ENCODE measurements around the gene MTLN. TPM values are rescaled to one million over a fixed set of nuclear protein-coding genes. Genes with fewer than 3 reads are reported as not detected.
"Not testable (repeated sequence)": the region's sequence is repeated elsewhere in the genome, so short reads cannot be mapped to it uniquely, and the experiment has no call there.

MTLN gene
- 9.8 TPM for polyA plus RNA-seq (ENCODE audit: insufficient read length)
- long read RNA-seq, donor 1, transcript MTLN-203 (2 exons, 441 nt), result major isoform, 49 of 49 reads
- long read RNA-seq, donor 1, partial matches to known transcripts, result 0 of 49 reads
- long read RNA-seq, donor 1, other reads (novel, unspliced or antisense), result 0 of 49 reads
- long read RNA-seq, donor 2, transcript MTLN-203 (2 exons, 441 nt), result major isoform, 28 of 28 reads
- long read RNA-seq, donor 2, partial matches to known transcripts, result 0 of 28 reads
- long read RNA-seq, donor 2, other reads (novel, unspliced or antisense), result 0 of 28 reads
- long read RNA-seq, donor 3, transcript MTLN-203 (2 exons, 441 nt), result major isoform, 24 of 24 reads
- long read RNA-seq, donor 3, partial matches to known transcripts, result 0 of 24 reads
- long read RNA-seq, donor 3, other reads (novel, unspliced or antisense), result 0 of 24 reads
- long read RNA-seq, donor 4, transcript MTLN-203 (2 exons, 441 nt), result major isoform, 12 of 12 reads
- long read RNA-seq, donor 4, partial matches to known transcripts, result 0 of 12 reads
- long read RNA-seq, donor 4, other reads (novel, unspliced or antisense), result 0 of 12 reads
- long read RNA-seq, donor 5, transcript MTLN-203 (2 exons, 441 nt), result major isoform, 69 of 69 reads
- long read RNA-seq, donor 5, partial matches to known transcripts, result 0 of 69 reads
- long read RNA-seq, donor 5, other reads (novel, unspliced or antisense), result 0 of 69 reads
- long read RNA-seq, donor 6, transcript MTLN-203 (2 exons, 441 nt), result major isoform, 32 of 32 reads
- long read RNA-seq, donor 6, partial matches to known transcripts, result 0 of 32 reads
- long read RNA-seq, donor 6, other reads (novel, unspliced or antisense), result 0 of 32 reads
- long read RNA-seq, donor 7, transcript MTLN-203 (2 exons, 441 nt), result major isoform, 71 of 71 reads
- long read RNA-seq, donor 7, partial matches to known transcripts, result 0 of 71 reads
- long read RNA-seq, donor 7, other reads (novel, unspliced or antisense), result 0 of 71 reads
- long read RNA-seq, donor 8, transcript MTLN-203 (2 exons, 441 nt), result major isoform, 11 of 11 reads
- long read RNA-seq, donor 8, partial matches to known transcripts, result 0 of 11 reads
- long read RNA-seq, donor 8, other reads (novel, unspliced or antisense), result 0 of 11 reads

- DNase-seq, result peak; percentile 75
Observed at GRCh38 chr2:110211938-110212858, at the start of gene MTLN. MTLN (minus strand) TSS chr2:110212547; CDS start chr2:110212525, 22 bp downstream.

GRCh38 chr2:110261910-110262309 lies 49.6 kb upstream of the MTLN start:
- DNase-seq, result not testable (repeated sequence)

- DNase-seq, result not testable (repeated sequence)
Observed at GRCh38 chr2:110248081-110248795, 35.9 kb upstream of the MTLN start.

GRCh38 chr2:110245488-110246435 lies 33.4 kb upstream of the MTLN start:
- DNase-seq, result not testable (repeated sequence)

GRCh38 chr2:110243283-110243682 lies 30.9 kb upstream of the MTLN start:
- not testable (repeated sequence) for DNase-seq

- not testable (repeated sequence) for DNase-seq
Observed at GRCh38 chr2:110234514-110234913, 22.2 kb upstream of the MTLN start.

GRCh38 chr2:110229886-110230285 lies 17.5 kb upstream of the MTLN start:
- not testable (repeated sequence) for DNase-seq

GRCh38 chr2:110222626-110223025 lies 10.3 kb upstream of the MTLN start:
- DNase-seq, result not testable (repeated sequence)

GRCh38 chr2:110221938-110222337 lies 9.6 kb upstream of the MTLN start:
- DNase-seq, result no peak

- DNase-seq, result no peak
Observed at GRCh38 chr2:110220190-110220564, 7.8 kb upstream of the MTLN start.

- no peak for DNase-seq
Observed at GRCh38 chr2:110219496-110220189, 7.3 kb upstream of the MTLN start.

- DNase-seq, result not testable (repeated sequence)
Observed at GRCh38 chr2:110218889-110219288, 6.5 kb upstream of the MTLN start.

- no peak for DNase-seq
Observed at GRCh38 chr2:110216803-110217202, 4.5 kb upstream of the MTLN start.

GRCh38 chr2:110216199-110216598 lies 3.9 kb upstream of the MTLN start:
- DNase-seq, result no peak

- DNase-seq, result no peak
Observed at GRCh38 chr2:110215566-110216158, 3.3 kb upstream of the MTLN start.

GRCh38 chr2:110215091-110215490 lies 2.7 kb upstream of the MTLN start:
- no peak for DNase-seq

- not testable (repeated sequence) for DNase-seq
Observed at GRCh38 chr2:110213522-110213921, 1.2 kb upstream of the MTLN start.
